Neural progenitor cell (in vitro differentiated cells): ENCODE measurements around the gene SEC63.

Source experiments
- CTCF ChIP-seq: fragments of 200-600 bp; sonication (generic); IDR thresholded peaks from 2 replicates; pipeline ENCODE4 v1.5.1; 2017; ENCODE audit warnings: antibody characterized with exemption, mild to moderate bottlenecking
- EZH2 ChIP-seq: fragments of 200-600 bp; sonication (generic); IDR thresholded peaks from 2 replicates; pipeline ENCODE4 v1.6.1; 2017; ENCODE audit warnings: antibody characterized with exemption, mild to moderate bottlenecking, moderate library complexity

GRCh38 chr6:107956586-107957307 is 1.3 kb downstream of the SEC63 start:
- TF ChIP-seq CTCF (no peak), EZH2 (peak; percentile 51)
